Daoy (cell line): ENCODE data around the gene UBE3B. TPM values are rescaled to one million over a fixed set of nuclear protein-coding genes. Genes with fewer than 3 reads are reported as not detected.
A peak's percentile ranks its signal among the peaks of the same experiment; 100 is the strongest.

Experiments
- DNase-seq: peaks from one replicate; pipeline ENCODE4 v3.0.0-alpha.2; 2015; ENCODE audit warnings: low read depth
- total RNA-seq: library from RNA; depleted of rRNA; stranded (reverse); fragments of >200 nt; shearing (Covaris generic); gene quantifications from 2 replicates; pipeline ENCODE4 v1.2.3, GENCODE V29; 2014

Gene UBE3B
- total RNA-seq, 1 experiment from 2014 or later: 20.8 TPM

DNA sequence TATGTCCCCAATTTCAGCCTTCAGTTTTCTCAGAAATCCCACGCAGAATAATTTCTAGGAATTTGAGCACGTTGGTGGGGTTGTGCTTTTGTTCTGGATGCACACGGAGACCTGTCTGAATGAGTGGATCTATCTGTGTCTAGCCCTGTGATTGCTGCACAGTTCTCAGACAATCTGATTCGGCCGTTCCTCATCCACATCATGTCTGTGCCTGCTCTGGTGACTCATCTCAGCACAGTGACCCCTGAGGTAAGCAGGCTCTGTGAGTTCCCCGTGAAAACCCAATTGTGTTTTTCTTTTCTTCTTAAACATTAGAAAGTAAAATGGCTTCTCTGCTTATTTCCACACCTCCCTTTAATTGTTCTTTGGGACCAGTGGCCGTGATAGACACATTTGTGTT is 20.2 kb downstream of the UBE3B start:
- DNase-seq: peak; percentile 13

DNA sequence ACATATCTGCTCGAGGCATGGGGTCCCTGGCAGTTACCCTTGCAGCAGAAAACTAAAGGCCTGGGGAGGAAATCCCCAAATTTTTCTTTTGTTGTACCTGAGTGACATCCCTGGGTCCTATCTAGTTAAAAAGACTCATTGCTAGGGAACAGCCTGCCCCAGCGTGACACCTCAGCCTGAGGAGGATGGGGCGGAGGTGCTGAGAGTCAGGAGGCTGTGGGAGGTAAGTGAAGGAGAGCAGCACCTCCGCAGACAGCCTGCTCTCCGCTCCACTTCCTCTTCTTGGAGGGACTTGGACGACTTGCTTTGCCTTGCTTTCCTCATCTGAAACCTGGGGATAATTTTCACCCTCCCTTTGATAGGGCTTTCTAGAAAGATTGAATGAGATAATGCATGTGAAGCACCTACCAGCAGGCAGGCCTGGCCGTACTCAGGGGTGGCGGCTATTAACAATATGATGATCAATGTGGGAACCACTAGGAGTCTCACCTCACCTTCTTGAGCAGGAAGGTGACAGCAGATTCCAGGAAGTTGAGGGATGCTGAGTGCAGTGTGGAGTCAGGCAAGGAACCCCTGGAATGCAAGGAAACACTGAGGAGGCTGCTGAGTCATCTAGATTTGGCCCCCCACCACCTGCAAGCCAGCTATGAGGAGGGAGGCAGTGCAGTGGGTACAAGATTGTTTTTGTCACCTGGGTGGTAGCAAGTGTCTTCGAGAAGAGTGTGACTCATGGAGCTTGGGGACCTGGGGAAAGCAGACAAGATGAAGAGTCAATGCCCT is 23.2 kb downstream of the UBE3B start:
- DNase-seq: no peak

DNA sequence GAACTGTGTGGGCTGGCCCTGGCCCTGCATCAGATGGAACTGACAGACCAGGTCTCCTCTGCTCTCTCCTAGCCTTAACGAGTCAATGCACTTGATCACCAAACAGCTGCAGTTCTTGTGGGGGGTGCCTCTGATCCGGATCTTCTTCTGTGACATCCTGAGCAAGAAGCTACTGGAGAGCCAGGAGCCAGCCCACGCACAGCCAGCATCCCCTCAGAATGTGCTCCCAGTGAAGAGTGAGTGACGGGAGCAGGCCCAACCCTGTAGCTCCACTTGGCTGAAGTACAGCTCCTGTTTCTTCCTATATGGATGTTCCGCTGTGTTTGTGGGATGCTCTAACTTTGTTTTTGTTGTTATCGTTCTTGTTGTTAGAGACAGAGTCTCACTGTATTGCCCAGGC is 23.9 kb downstream of the UBE3B start:
- DNase-seq: no peak

DNA sequence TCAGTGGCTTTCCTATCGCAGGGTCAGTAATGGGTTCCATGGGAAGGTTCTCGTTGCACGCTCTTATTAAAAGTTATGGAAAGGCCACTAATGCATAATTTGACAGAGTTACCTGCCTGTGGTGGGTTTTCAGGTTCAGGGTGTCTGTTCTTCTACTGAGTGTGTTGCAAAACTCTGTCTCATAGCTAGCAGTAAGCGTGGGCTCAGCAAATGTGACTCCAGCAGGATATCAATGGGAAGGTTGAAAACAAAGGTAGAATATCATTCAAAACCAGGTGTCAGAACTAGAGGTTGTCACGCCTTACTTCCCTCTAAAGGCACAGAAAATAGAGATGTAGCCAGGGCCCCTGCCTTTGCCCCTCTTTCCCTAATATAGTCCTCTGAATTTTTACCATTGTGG is 24.9 kb downstream of the UBE3B start:
- no peak for DNase-seq

DNA sequence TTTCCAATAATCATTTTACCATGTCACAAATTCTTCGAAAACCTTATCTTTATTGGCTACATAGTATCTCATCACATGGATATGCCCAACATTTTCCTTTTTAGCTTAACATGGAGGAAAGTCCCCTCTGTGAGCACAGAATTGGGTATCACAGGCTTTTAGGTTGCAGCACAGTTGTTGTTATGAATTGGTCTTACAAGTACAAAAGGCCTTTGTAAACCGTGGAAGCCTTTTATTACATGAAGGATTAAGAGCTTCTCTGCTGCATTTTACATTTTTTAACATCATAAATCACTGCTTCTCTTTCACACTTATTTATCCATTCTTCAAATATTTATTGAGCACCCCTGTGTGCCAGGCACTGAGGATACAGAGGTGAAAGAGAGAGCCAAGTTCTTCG is 26.2 kb downstream of the UBE3B start:
- DNase-seq: no peak

DNA sequence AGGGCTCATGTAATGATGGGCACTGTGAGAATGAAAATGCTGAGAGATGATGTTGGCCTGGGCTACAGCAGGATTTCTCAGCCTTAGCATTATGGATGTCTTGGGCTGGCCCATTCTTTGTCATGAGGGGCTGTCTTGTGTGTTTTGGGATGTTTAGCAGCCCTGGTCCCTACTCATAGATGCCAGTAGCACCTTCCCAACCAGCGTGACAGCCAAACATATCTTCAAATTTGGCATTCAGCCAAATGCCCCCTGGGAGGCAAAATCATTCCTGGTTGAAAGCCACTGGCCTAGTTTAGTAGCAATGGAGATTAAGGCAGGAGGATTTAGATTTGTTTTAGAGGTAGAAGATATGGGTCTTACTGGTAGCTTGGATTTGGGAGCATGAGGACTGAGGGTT is 26.6 kb downstream of the UBE3B start:
- DNase-seq: no peak

DNA sequence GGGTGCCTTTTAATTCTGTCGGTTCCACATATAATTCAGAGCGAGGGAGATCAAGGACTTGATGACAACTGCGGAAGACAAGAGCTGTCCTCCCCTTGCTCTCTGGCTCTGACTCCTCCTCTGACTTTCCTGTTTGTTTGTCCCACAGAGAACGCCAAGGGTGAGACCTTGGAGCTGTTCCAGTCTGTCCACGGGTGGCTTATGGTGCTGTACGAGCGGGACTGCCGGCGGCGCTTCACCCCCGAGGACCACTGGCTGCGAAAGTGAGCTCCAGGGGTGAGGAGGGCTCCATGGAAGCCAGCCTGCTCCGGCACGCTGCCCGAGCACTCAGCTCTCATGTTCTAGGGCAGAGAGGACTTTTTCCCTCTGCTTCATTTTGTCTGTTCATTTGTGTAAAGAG is 32.8 kb downstream of the UBE3B start:
- no peak for DNase-seq

DNA sequence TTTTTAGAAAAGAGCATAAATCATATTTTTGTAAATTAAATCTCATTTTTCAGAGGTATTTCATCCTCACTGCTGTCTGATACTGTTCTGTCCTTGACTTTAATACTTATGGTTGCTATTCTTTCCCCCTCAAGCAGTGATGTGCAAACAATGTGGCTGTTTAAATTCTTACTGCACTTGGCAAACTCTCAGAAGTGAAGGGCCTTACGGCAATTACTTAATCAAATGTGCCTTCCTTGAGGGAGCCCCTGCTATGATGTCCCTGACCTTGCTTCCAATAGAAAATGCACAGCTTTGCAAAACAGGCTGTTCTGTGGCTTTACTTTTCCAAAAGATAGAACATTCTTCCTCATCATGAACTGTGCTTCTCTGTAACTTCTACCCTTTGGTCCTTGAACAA is 35.2 kb downstream of the UBE3B start:
- no peak for DNase-seq

DNA sequence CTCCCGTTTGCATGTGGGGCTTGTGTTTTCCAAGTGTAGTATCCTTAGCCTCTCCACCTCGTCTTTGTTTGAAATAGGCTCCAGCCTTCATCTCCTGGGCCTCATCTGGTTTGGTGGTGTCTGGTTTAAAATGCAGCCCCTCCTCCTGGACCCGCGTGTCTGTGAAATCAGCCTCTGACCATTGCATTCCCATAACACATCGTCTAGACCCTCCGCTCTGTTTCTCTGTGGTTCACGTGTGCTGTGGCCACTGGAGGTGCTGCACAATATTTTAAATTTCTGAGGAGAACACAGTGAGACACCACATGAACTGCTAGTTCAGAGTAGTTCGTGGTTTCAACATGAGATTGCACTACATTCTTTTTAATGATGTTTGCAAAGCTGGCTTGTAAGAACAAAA is 35.6 kb downstream of the UBE3B start:
- no peak for DNase-seq

DNA sequence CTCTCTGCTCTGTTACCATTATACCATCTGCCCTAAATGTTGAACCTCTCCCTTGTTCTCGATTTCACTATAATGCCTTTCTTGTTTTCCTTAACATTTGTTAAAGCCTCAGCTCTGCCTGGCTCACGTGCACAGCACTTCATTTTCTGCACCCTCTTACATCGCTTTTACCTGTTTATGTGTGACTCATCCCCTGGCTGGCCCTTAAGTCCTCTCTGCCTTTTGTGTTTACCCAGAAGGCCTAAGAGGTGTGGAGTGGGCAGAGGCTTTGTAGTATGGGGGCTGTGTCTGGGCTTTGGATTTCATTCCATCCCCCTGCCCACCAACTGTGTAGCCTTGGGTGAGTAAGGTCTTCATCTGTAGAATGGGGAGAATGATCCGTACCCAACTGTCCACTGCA is 36.5 kb downstream of the UBE3B start:
- DNase-seq: no peak

DNA sequence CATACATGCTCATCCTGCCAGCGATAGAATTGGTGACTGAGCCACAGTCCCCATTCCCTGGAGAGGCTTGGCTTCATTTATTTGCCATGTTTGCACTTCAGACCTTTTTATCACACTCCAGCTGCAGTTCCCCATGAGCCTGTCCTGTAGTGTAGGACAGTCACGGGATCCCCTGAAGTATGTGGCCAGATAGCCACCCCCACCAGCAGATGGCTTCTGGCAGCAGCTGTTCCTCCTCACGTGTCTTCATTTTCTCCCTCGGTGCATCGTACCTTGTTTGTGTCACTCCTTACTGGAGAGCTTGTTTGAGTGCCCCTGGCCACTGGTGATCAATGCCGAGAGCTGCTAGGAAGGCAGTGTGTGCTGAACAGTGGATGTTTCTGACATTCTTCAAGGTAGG is 40.2 kb downstream of the UBE3B start:
- DNase-seq: no peak

DNA sequence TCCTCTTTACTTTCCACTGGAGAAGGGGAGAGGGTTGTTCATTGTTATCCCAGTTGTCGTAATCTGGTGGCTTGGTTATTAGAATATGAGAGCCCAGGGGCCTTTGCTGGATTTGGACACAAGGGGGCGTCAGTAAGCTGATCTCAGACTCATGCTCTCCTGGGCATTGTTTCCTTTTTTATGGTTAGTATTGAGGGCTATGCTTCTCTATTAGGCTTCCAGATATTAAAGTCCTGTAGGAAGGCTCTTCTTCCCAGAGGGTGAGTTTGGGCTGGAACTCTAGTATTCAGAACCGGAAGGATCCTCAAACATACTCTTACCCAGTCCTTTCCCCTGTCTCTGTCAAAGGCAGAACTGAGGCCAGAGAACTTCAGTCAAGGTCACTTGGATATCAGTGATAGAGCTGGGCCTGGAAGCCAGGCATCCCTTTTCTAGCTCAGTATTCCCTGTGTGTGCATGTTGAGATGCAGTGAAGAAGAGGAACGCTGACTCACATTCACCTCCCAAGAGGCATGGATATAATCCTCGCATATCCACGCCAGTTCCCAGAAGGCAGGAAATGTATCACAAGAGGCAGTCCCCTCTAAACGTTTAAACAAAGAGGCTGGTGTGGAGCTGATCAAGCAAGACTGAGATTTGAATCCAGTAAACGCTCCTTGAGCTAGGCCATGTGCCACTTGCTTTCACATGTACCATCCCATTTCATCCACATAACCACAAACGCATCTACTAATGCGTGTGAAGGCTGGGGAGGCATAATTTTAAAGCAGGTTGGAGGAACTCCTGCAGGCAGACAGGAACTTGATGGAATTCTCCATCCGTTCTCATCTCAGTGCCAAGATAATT is 41.6 kb downstream of the UBE3B start:
- DNase-seq: peak; percentile 85

DNA sequence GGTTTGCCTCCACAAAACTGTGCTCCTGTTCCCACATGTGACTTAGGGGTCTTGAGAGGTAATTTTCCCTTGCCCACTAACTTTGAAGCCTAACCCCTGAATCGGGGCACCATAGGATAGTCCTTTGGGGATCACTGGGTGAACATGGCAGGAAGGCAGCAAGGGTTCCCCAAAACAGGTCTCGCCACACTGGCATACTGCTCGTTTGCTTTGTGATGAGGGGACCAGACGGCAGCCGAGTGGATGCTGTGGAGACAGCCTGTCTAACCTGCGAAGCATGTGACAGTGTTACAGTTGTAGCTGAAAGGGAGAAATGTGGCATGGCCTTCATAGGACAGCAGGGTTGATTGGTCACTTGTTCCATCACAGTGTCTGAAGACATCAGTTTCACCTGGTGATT is 42.4 kb downstream of the UBE3B start:
- no peak for DNase-seq

DNA sequence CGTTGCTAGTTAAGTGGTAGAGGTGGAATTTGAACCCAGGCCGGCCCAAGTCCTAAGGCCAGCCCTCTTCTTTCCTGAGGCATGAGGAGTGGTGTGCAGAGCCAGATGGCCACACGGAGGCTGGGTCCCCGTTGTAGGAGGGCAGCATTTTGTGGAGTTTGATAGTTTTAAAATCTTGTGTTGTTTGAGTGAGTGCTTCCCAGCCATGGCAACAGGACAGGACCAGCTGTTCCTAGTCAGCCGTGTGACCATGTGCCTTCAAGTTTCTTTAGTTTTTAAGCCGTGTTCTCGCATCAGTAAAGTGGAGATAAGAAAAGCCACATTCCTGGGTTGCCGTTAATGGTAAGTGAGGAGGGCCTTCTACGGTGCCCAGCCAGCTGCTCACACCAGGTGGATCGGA is 44.4 kb downstream of the UBE3B start:
- DNase-seq: no peak

DNA sequence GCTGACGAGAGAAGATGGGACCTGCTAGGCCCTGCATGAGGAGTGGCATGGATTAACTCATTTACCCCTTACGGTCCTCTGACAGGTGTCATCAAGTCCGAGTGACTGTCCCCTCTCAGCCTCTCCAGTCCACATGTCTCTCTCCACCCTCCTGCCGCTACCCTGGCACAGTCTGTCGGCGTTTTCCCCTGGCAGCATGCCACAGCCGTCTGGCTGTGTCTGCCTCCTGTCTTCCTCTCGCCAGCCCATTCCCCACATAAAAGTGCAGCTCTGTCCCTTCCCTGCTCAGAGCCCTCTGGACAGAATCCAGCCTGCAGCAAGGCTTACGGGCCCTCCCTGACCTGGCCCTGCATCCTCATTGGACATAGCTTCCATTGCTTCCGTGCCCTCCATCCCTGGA is 45.6 kb downstream of the UBE3B start:
- no peak for DNase-seq

DNA sequence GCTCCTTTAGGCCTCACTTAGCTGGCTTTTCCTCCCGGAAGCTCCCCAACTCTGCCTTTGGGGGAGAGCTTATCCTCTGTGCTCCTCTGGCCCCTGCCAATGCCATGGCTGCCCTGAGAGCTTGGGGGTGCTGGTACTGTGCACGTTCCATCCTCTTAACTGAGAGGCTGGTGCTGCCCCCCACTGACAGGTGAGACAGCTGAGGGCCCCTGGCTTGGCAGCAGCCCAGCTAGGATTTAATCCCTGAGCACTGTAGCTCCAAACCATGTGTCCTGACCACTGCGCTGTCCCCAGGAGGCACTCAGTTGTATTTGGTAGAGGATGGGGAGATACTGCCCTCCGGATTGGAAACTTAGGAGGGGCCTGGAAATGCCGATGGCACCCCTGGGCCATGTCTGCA is 46.1 kb downstream of the UBE3B start:
- no peak for DNase-seq

DNA sequence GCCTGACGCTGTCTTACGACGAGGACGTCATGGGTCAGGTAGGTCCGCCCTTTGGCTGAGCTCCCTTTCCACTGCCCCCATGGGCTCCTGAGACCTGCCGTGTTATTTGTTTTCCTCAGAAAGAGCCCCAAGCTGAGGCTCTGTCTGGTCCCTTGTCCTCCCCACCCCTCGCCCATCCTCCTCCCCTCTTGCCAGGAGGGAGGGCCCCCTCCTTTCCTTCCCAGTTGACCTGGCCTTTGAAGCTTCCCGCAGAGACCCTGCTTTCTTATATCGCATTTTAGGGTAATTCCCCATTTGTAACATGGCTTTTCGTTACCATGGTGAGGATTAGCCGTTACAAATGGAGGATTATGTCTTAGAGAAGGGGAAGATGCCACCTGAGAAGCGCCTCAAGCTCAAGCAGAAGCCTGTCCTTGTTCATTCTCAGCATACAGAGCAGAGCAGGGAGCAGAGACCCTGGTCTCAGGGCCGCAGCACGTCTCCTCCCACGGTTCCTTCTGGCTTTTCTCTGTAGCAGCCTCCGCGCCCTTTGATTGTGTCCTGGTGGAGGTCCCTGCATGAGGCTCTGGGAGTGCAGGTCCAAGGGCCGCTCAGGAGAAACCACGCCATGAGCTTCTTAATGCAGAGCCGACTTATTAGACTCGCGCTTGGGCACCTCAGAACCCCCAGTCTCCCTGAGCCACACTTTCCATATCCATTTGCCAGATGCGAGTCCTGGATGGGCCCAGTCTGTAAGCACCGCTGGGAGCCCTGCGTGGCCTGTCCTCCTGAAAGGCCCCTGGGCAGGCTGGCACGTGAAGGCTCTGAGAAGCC is 47.2 kb downstream of the UBE3B start:
- no peak for DNase-seq

DNA sequence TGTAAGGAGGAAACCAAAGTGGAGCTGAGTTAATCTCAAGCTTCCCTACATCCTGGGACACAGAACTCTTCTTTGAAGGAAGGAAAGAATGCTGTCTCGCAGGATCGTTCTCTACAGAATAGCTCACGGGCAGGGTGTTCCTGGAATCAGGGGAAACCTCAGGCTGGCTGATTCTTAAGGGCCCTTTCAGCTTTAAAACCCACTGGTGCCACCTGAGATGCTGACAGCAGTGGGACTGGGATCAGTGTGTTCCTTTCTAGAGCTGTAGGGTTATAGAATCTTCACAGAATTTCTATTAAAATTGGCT is 47.8 kb downstream of the UBE3B start:
- DNase-seq: no peak

DNA sequence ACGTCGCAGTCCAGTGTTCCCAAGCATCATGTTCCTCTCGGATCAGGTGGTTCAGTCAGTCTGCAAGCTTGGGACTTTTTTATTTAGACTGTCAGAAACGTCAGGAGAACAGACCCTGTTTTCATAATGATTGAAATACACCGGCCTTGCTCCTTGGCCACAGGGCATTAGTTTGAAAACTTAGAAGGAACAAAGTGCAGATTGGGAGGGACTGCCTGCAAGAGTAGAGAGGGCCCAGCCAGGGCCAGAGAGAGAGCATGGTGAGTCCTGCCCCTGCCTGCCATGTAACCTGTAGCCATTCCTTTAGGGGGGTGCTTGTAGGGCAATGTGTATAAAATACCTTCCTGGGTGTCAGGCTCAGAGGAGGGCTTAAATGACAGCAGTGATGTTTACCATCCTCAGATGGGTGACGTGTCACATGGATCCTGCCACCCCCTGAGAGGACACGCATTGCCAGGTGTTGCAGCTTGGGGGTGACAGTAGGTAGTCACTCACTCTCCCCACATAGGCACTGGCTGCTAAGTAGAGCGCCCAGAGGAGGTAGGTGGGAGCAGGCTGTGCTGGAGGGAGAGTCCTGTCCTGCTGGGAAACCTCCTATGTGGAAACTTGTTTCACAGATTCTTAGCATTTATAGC is 50.2 kb downstream of the UBE3B start:
- DNase-seq: no peak

DNA sequence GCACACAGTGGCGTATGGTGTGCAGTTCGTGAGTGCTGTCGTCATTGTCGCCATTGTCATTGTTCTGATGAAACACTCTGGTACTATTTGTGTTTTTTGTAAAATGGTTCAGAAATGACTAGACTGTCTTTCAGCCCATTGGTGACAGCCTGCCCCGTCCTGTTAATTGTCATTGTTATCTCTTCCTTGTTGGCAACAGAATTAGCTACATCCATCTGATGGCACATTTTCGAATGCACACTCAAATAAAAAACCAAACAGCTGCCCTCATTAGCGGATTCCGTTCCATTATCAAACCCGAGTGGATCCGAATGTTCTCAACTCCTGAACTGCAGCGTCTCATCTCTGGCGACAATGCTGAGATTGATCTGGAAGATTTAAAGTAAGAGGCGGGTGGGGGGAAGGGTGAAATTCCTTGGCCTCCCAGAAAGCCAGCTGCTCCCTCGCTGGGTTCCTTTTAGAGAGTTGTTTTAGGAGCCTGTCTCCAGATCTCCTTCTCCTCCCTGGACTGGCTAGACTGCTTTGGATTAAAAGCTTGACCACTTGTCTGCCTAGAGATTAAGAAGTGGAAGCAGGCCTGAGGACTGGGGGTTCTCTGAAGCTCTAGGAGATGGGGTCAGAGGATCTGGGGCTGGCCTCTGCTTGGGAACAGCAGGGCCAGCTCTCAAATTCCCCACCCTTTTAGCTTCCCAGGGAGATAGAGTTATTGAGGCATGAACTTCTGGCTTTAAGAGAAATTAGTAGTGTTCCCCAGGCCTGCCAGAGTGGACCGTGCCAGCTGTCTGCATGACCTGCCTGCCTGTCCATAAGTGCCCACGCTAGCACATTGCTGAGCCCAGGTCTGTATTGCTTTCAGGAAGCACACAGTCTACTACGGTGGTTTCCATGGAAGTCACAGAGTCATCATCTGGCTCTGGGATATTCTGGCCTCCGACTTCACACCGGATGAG is 52.5 kb downstream of the UBE3B start:
- no peak for DNase-seq

DNA sequence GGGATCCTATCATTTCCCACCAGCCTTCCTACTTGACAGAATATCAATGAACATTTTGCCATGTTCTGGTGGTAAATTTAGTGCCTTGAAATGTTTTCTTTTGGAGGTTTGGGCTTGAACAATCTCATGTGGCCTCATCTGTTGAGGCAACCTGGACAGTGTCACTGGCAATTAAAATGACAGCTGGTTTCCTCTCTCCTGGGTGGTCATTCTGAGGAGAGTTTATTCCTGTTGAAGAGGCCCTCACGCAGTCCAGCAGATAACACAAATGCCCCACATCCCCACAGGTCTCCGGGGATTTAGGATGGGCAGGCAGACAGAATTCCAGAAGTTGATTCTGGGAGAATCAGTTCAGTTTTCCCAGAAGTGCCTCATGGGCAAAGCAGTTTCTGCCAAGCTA is 54.0 kb downstream of the UBE3B start:
- no peak for DNase-seq
